ENCODE results near the gene PRRT1.
A peak's percentile ranks its signal among the peaks of the same experiment; 100 is the strongest.

- TF ChIP-seq CTCF (IDR thresholded peaks at IDR 0.05; ENCODE audit: poor library complexity) = peak; percentile 28
- TF ChIP-seq EZH2 (IDR thresholded peaks at IDR 0.05; ENCODE audit: borderline replicate concordance) = no peak
- TF ChIP-seq EZH2phosphoT487 (IDR thresholded peaks at IDR 0.05; ENCODE audit: low read depth, severe bottlenecking, unreplicated experiment) = no peak
Observed at GRCh38 chr6:32153564-32154513, 2.1 kb upstream of the PRRT1 start, which contains the start of gene PPT2.
